Fibroblast of pulmonary artery (primary cell): ENCODE results near the gene UBE2R2.
A peak's percentile ranks its signal among the peaks of the same experiment; 100 is the strongest.

Experiments
- DNase-seq: peaks from one replicate; pipeline ENCODE4 v3.0.0-alpha.2; 2010; ENCODE audit warnings: low read depth
- H3K4me3 ChIP-seq: replicated peaks from 2 replicates; pipeline ENCODE4 v1.5.1; 2011; ENCODE audit warnings: low read depth, mild to moderate bottlenecking, control low read depth, low read length, moderate library complexity
- TF ChIP-seq, protein P1 (sequence below): IDR thresholded peaks from 2 replicates; pipeline ENCODE4 v1.5.1; 2011; ENCODE audit warnings: mild to moderate bottlenecking, control low read depth, low read length, inconsistent platforms; ENCODE audit errors: missing control alignments

The UBE2R2 gene

DNA sequence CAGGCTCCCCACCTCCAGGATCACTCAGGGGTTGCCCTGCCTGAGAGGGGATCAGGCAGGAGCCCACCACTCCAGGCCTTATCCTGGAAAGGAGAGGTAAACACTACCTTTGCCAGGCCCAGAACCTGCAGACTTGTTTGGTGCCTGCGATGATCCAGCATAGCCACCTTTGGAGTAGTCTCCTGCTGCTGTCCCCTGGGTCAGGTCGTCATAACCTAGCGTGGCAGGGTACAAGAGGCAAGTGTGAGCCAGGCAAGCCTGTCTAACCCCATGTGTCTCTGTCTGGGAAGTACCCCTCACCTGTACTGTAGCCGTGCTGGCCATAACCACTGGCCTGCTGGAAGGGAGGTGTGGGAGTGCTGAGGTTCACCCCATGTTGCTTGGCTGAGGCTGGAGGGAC lies 106.1 kb downstream of the UBE2R2 start:
- no peak overlapping the region for H3K4me3 ChIP-seq
- no peak for DNase-seq
- TF ChIP-seq, protein P1, sequence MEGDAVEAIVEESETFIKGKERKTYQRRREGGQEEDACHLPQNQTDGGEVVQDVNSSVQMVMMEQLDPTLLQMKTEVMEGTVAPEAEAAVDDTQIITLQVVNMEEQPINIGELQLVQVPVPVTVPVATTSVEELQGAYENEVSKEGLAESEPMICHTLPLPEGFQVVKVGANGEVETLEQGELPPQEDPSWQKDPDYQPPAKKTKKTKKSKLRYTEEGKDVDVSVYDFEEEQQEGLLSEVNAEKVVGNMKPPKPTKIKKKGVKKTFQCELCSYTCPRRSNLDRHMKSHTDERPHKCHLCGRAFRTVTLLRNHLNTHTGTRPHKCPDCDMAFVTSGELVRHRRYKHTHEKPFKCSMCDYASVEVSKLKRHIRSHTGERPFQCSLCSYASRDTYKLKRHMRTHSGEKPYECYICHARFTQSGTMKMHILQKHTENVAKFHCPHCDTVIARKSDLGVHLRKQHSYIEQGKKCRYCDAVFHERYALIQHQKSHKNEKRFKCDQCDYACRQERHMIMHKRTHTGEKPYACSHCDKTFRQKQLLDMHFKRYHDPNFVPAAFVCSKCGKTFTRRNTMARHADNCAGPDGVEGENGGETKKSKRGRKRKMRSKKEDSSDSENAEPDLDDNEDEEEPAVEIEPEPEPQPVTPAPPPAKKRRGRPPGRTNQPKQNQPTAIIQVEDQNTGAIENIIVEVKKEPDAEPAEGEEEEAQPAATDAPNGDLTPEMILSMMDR, result no peak

DNA sequence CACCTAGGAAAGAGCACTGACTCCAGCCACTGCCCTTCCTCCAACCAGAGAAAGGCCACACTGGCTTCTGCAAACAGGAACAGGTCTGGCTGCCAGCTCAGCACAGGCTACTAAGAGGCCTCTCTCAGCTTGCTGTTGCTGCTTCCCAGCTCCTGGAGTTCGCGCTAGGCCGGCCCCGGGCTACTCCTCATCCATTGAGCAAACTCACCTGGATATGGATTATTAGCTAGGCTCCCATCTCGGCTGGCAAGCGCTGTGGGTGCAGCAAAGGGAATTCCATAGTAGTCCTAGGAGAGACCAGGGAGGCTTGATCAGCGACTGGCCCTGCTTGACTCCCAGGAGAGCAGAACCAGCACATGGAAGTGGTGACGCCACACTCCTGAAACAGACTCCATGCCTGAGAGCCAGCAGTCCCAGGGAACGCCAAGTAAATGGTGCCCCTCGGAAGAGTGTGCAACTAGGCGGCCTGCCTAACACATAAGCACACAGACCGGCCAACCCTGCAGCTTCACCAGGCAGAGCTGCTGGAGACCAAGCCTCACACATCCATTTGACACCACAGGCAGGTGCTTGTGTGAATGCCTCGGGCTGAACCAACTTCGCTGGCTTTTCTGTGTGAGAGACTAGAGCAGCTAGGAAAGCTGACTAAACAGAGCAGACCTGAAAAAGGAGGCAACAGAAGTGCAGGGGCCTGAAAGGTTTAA lies 107.2 kb downstream of the UBE2R2 start:
- H3K4me3 ChIP-seq, result no peak overlapping the region
- TF ChIP-seq, protein P1, result no peak
- no peak for DNase-seq

DNA sequence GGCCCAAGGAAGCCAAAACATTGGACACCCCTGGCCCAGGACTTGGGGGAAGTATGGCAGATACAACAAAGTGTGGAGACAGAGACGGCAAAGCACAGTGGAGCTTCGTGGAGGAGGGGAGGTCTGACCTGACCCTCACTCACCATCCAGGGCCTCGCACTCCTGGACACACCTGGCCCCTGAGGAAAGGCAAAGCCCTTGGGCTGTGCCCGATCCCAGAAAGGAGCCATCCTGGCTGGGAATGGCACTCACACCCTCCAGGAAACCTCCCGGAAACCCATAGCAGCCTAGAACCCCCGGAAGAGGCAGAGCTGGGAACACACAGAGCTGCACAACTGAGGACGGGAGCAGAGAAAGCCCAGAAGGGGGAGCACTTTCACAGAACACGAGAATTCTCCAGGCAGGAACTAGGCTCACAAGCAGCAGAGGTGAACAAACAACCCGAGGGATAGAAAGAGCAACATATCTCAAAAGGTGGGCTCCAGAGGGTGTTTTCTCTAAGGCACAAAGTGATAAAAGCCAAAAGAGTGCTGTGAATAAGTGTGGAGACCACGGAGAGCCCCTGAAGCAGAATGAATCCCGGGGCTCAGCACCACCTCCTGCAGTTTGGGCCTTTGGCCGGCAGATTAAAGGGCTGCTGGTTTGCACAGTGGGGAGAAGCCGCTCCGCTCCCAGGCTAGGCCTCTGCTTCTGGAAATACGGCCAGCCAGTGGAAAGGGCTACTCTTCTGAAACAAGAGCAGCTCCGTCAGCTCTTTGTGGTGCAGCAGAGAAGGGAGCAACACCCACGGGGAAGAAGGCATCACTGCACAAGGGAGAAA lies 108.2 kb downstream of the UBE2R2 start:
- H3K4me3 ChIP-seq, result no peak overlapping the region
- DNase-seq, result peak; percentile 67
- TF ChIP-seq, protein P1, result peak; percentile 77

DNA sequence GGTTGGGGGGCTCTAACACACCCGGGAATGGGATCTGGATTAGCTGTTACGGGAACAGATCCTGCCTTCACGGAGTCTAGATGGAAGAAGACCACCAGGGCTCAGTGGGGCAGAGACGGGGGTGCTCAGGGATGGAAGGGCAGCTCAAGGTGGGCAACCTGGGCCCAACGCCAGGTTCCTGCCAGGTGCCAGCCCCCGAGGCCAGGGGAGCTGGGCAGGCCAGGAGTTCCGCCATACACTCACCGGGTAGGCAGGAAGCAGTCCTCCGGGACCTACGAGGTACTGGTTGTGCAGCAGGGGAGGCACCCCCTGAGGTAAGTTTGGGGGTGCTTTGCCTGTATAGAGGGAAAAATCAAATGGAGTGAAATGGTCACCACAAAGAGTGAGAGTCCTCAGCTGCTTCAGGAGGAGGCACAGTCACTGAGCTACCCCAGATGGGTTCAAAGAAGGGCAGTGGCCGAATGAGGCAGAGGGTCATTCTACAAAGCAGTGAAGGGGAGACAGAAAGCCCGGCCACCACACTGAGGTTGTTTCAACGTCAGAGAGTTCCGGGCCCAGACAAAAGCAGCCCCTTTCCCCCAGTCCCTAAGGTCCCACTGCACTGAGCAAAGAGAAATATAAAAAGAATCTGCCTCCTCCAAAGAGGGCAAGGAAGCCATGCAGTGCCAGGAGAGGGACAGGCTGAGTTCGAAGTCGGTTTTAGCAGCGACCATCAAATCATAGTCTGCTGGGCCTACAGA lies 110.0 kb downstream of the UBE2R2 start:
- TF ChIP-seq, protein P1, result no peak
- no peak for DNase-seq
- H3K4me3 ChIP-seq, result no peak overlapping the region

DNA sequence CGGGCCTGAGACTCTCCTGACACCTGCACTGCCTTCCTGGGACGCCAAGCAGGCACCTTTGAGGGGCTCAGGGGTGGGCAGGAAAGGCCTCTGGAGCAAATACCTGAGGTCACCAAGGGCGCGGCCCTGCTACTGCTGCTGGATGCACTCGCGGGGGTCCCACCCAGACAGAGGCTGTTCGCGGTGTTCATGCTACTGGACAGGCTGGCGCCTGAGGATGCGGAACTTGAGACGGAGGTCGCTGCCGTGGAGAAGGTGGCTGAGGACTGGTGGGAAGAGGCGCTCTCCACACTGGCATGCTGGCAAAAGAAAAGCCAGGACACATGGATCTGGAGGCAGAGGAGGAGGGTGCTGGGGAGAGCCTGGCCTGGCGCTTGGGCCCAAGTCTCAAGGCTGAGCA lies 110.7 kb downstream of the UBE2R2 start:
- TF ChIP-seq, protein P1, result no peak
- no peak for DNase-seq
- no peak overlapping the region for H3K4me3 ChIP-seq

DNA sequence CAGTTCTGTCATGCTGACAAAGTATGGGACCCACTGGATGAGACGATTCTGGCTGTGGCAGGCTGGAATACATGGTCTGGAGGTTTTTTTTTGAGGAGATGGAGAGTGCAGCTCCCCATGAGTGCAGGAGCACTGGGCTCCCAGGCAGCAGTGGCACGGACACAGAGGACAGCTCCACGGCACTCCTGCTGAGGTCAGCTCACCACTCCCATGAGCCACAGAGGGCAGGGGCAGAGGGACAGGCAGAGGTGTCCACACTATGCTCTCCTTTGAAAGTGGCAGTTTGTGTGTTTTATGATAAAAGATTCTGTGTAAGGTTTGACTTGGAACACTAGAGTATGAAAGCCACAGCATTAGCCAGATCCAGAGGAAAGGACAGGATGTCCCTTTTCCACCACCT lies 114.4 kb downstream of the UBE2R2 start:
- no peak overlapping the region for H3K4me3 ChIP-seq
- TF ChIP-seq, protein P1, result no peak
- DNase-seq, result no peak
